ENCODE results near the gene C2orf49. TPM values are rescaled to one million over a fixed set of nuclear protein-coding genes. Genes with fewer than 3 reads are reported as not detected.

C2orf49 gene
- total RNA-seq (2011; cell fraction: chromatin; rRNA removed; ENCODE audit: low replicate concordance), result 10.0 and 22.3 TPM in 2 replicates
- total RNA-seq (2011; cell fraction: nucleolus; rRNA removed), result 7.4 and 7.7 TPM in 2 replicates
- total RNA-seq (2011; cell fraction: nucleoplasm; rRNA removed), result 15.1 and 30.0 TPM in 2 replicates
- total RNA-seq (2014; rRNA removed) (16.2 and 22.8 TPM in 2 replicates), total RNA-seq (2014; rRNA removed; fragmentation: Illumina TruSeq; extraction: Trizol) (26.2 and 27.8 TPM in 2 replicates), total RNA-seq (2015; rRNA removed; fragmentation: Illumina TruSeq; extraction: Trizol) (22.6 and 25.6 TPM in 2 replicates), total RNA-seq (2021) (17.9 and 18.2 TPM in 2 replicates), polyA plus RNA-seq (2011; rRNA removed) (27.6 and 32.7 TPM in 2 replicates), polyA plus RNA-seq (2014; fragmentation: Illumina TruSeq; extraction: Trizol) (33.0 and 38.2 TPM in 2 replicates), polyA plus RNA-seq (2014; fragmentation: Nextera tagmentation; extraction: Ambion mirVana) (10 to 100 TPM; 20.4 to 24.2 TPM), polyA plus RNA-seq (2014; rRNA removed) (24.0 and 28.9 TPM in 2 replicates), polyA minus RNA-seq (2011; rRNA and poly(A)+ RNA removed) (16.1 and 16.6 TPM in 2 replicates), Bru-seq, nascent RNA (percentile 93 among the genes with signal in this experiment), BruChase-seq, experiment 1, labeled RNA remaining after a 2-hour chase (percentile 94 among the genes with signal in this experiment), BruChase-seq, experiment 2, labeled RNA remaining after a 6-hour chase (percentile 93 among the genes with signal in this experiment)
- 4.5 and 13.5 TPM in 2 replicates for polyA plus RNA-seq (2011; cell fraction: cytosol; rRNA removed)
- polyA plus RNA-seq (2011; cell fraction: nucleus; rRNA removed), result 12.1 and 18.5 TPM in 2 replicates
- 18.0 and 22.4 TPM in 2 replicates for polyA plus RNA-seq (2012)
- 7.7 and 8.6 TPM in 2 replicates for polyA minus RNA-seq (2011; cell fraction: cytosol; rRNA and poly(A)+ RNA removed)
- 8.3 and 13.3 TPM in 2 replicates for polyA minus RNA-seq (2011; cell fraction: nucleus; rRNA and poly(A)+ RNA removed)
- long read RNA-seq, experiment 1, full-length matches to known transcripts, result 36 of 58 reads
- long read RNA-seq, experiment 1, partial matches to known transcripts, result 15 of 58 reads
- long read RNA-seq, experiment 1, other reads (novel, unspliced or antisense), result 7 of 58 reads
- long read RNA-seq, experiment 2, full-length matches to known transcripts, result 9 of 20 reads
- long read RNA-seq, experiment 2, partial matches to known transcripts, result 1 of 20 reads
- long read RNA-seq, experiment 2, other reads (novel, unspliced or antisense), result 10 of 20 reads
- long read RNA-seq, experiment 3, full-length matches to known transcripts, result 8 of 17 reads
- long read RNA-seq, experiment 3, partial matches to known transcripts, result 7 of 17 reads
- long read RNA-seq, experiment 3, other reads (novel, unspliced or antisense), result 2 of 17 reads

DNA sequence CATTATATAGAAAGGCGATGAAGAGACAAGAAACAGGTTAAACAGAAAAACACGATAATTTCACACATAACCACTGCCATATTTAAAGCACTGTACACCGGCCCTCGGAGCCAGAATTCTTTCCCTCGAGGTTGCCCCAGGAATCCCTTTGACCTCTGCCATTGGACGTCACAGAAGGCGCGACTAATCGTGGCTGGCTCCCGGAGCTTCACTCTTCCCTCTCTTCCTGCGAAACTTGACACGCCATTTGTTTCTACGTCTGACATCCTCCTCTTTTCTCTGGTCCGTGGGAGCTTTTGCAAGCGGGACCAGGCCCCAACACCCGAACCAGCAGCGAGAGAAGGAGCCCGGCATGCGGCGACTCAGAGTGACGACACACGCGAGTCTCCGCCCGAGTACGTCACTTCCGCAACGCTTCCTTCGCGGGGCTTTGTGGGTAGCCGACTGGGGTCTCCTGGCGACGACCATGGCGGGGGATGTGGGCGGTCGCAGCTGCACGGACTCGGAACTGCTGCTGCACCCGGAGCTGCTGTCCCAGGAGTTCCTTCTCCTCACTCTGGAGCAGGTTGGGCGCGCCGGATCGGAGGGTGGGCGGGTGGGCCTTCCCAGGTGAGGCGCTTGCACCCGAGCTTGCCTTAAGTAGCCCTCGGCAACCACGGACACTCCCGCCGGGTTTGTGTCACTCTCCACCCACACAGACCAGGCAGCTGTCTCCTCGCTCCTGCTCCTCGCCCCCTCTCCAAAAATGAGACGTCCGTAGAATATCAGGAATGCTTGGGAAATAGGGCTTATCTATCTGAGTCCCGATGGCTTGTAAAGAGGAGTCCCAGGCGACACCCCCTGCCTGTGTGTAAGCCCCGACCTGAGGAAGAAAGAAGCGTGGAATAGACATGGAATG, at the start of gene C2orf49:
C2orf49 (plus strand) TSS at position 419 of the 898 bp plus-strand sequence; CDS start at position 467, 48 bp downstream.
- peaks cover 59% of the 10 kb centered on the region for H3K79me2 ChIP-seq (ENCODE audit: control insufficient read depth, insufficient read depth, low read length)
- H3K9me3 ChIP-seq (replicated peaks; ENCODE audit: control insufficient read depth, insufficient read depth, low read depth, low read length), result no peaks in the 10 kb centered on the region
- WGBS (ENCODE audit: insufficient coverage, low coverage, missing lambda C conversion rate), result under 1% methylated on average over 56 of the region's 58 CpGs
- ChIA-PET POLR2A (interaction anchor here (1.0 to 2.0 kb wide), 4 partner anchors 8 to 22 kb away, joined by 4 to 7 read pairs (median 6); partner anchors contain the start of gene TGFBRAP1), CTCF (ENCODE audit: low intra/inter-chr PET ratio) (no interaction called here)
- BruUV-seq (replicated peaks), result no TSS peak
- FAIRE-seq (peak; percentile 81), ATAC-seq (peak; percentile 91), DNase-seq (ENCODE audit: extremely low read depth in 1 of 4, low spot score in 3 of 4) (peak; percentile 86 to 93 (median 88))
- H3K27ac ChIP-seq (ENCODE audit: extremely low read depth, low read depth, low read length), result peak within 1 kb of the TSS; percentile 99
- no peaks in the 10 kb centered on the region for H3K9me1 ChIP-seq (ENCODE audit: control insufficient read depth, insufficient read depth, low read length)
- intact Hi-C loops (cut with micrococcal nuclease), result no loop called here
- H3K27me3 ChIP-seq (ENCODE audit: control insufficient read depth in 2 of 2, insufficient read depth in 2 of 2, low read length in 2 of 2), result no peaks in the 10 kb centered on the region
- H2AFZ ChIP-seq (ENCODE audit: low read depth, low read length), result peak within 1 kb of the TSS; percentile 100
- H4K20me1 ChIP-seq (replicated peaks; ENCODE audit: control insufficient read depth, insufficient read depth, low read length), result no peaks in the 10 kb centered on the region
- peak within 1 kb of the TSS; percentile 60 for H3K4me3 ChIP-seq
- peaks cover 3 to 24% of the 10 kb centered on the region in 2 experiments; a peak in 3 of 5 replicates for H3K4me1 ChIP-seq (replicated peaks in 1 of 2; ENCODE audit: control insufficient read depth in 2 of 2, insufficient read depth in 2 of 2, low read length in 2 of 2)
- H3K36me3 ChIP-seq (ENCODE audit: control insufficient read depth, insufficient read depth, low read length), result peaks cover 41% of the 10 kb centered on the region
- peak within 1 kb of the TSS; percentile 84 for H3K4me2 ChIP-seq (ENCODE audit: insufficient read depth, low read length)
- in situ Hi-C loops (cut with MboI), result no loop called here
- H3K9ac ChIP-seq (ENCODE audit: insufficient read depth in 1 of 2, low read depth in 2 of 2, low read length in 2 of 2), result peak within 1 kb of the TSS; percentile 98 to 99
- TF ChIP-seq BHLHE40 (IDR thresholded peaks at IDR 0.05; ENCODE audit: low read length) (no peak), ZNF133 (CRISPR knock-in tag; IDR thresholded peaks at IDR 0.05) (no peak), CREB3 (tag; conservative IDR thresholded peaks at IDR 0.05; ENCODE audit: low read depth) (peak; percentile 74; the same call in 1 of the 2 replicates), CREB1 (IDR thresholded peaks at IDR 0.05) (peak; percentile 99), CREB1 (CRISPR knock-in tag; IDR thresholded peaks at IDR 0.05) (peak; percentile 99), PHB (CRISPR knock-in tag; IDR thresholded peaks at IDR 0.05) (no peak), NR2C1 (IDR thresholded peaks at IDR 0.05) (peak; percentile 100), NR2C1 (tag; IDR thresholded peaks at IDR 0.05) (peak; percentile 100), KLF6 (CRISPR knock-in tag; IDR thresholded peaks at IDR 0.05; ENCODE audit: borderline replicate concordance) (0 out of 2 replicates have a peak, but pooled peaks have one; percentile 31), CTBP1 (IDR thresholded peaks at IDR 0.05; ENCODE audit: borderline replicate concordance) (0 out of 2 replicates have a peak, but pooled peaks have one; percentile 17), PATZ1 (CRISPR knock-in tag; IDR thresholded peaks at IDR 0.05; ENCODE audit: borderline replicate concordance) (no peak)
- TF ChIP-seq, protein P1, sequence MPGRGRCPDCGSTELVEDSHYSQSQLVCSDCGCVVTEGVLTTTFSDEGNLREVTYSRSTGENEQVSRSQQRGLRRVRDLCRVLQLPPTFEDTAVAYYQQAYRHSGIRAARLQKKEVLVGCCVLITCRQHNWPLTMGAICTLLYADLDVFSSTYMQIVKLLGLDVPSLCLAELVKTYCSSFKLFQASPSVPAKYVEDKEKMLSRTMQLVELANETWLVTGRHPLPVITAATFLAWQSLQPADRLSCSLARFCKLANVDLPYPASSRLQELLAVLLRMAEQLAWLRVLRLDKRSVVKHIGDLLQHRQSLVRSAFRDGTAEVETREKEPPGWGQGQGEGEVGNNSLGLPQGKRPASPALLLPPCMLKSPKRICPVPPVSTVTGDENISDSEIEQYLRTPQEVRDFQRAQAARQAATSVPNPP (IDR thresholded peaks at IDR 0.05; ENCODE audit: borderline replicate concordance, insufficient read depth, insufficient read length), result no peak

All from K562 (cell line).